ENCODE data around the gene SART3. TPM values are rescaled to one million over a fixed set of nuclear protein-coding genes. Genes with fewer than 3 reads are reported as not detected.

The SART3 gene
- total and polyA plus RNA-seq, 10 of the 15 experiments (the other 5 are each of a cell fraction or from before 2014, with no cell fraction given): 8.8 to 179 (median 54.9) TPM

GRCh38 chr12:108507971-108508642, 52.9 kb downstream of the SART3 start:
- Histone ChIP-seq H4K20me1 (ENCODE audit: control insufficient read depth, insufficient read depth) (no peaks in the 10 kb centered on the region), H3K27me3 (replicated peaks in 1 of 2; ENCODE audit: control insufficient read depth in 2 of 2, insufficient read depth in 2 of 2, low read length in 1 of 2) (no peaks in the 10 kb centered on the region), H3K4me1 (ENCODE audit: control insufficient read depth, insufficient read depth, low read length) (peaks cover 20% of the 10 kb centered on the region), H3K4me3 (no peak overlapping the region), H3K79me2 (ENCODE audit: control insufficient read depth, insufficient read depth, low read length) (no peaks in the 10 kb centered on the region), H3K9ac (ENCODE audit: control insufficient read depth, insufficient read depth, low read length) (no peak overlapping the region), H2AFZ (ENCODE audit: control insufficient read depth, low read depth, low read length) (no peak overlapping the region), H3K36me3 (ENCODE audit: control insufficient read depth in 2 of 2, insufficient read depth in 2 of 2, low read length in 1 of 2) (no peaks in the 10 kb centered on the region), H3K4me2 (ENCODE audit: control insufficient read depth, insufficient read depth) (no peak overlapping the region), H3K9me3 (replicated peaks; ENCODE audit: control insufficient read depth, insufficient read depth, low read length) (peaks cover 7% of the 10 kb centered on the region), H3K27ac (ENCODE audit: control insufficient read depth, insufficient read depth) (no peak overlapping the region)
- POLR2A ChIA-PET: interaction anchor here (0.6 to 0.7 kb wide), 2 partner anchors 16 to 505 kb away, joined by 3 to 4 read pairs; no protein-coding TSS in a partner anchor
- no peak for FAIRE-seq
- RAD21 ChIA-PET (ENCODE audit: unreplicated experiment): no interaction called here
- no peak for DNase-seq (ENCODE audit: low read depth, low spot score)
- SMC1A ChIA-PET (ENCODE audit: uncharacterized antibody, unreplicated experiment): interaction anchor here (1.0 kb wide), 1 partner anchor 518 kb away, joined by 4 read pairs; no protein-coding TSS in a partner anchor
- no peak for TF ChIP-seq ESRRA (IDR thresholded peaks at IDR 0.05; ENCODE audit: low read length)
- TF ChIP-seq SREBF2 (IDR thresholded peaks at IDR 0.05; ENCODE audit: low read length): no peak
- TF ChIP-seq PAX5 (IDR thresholded peaks at IDR 0.05; ENCODE audit: borderline replicate concordance, low read depth, low read length): no peak
- TF ChIP-seq ZBTB11 (CRISPR knock-in tag; IDR thresholded peaks at IDR 0.05): no peak
- TF ChIP-seq MLLT1 (IDR thresholded peaks at IDR 0.05): no peak
- TF ChIP-seq IRF3 (IDR thresholded peaks at IDR 0.05): no peak
- no peak for TF ChIP-seq TCF12 (IDR thresholded peaks at IDR 0.05; ENCODE audit: low read depth, low read length)
- TF ChIP-seq SPI1 (IDR thresholded peaks at IDR 0.05; ENCODE audit: borderline replicate concordance, insufficient read depth, low read depth, low read length): no peak
- TF ChIP-seq BCL11A (IDR thresholded peaks at IDR 0.05; ENCODE audit: low read depth, low read length): no peak
- no peak for TF ChIP-seq RCOR1 (conservative IDR thresholded peaks at IDR 0.05; ENCODE audit: low read depth, low read length)
- no peak for TF ChIP-seq NRF1 (conservative IDR thresholded peaks at IDR 0.05; ENCODE audit: low read depth, low read length)
- TF ChIP-seq MYC (IDR thresholded peaks at IDR 0.05; ENCODE audit: insufficient read depth, insufficient read length, insufficient replicate concordance, low read length, severe bottlenecking): no peak
- TF ChIP-seq GABPA (IDR thresholded peaks at IDR 0.05; ENCODE audit: low read depth): no peak
- in situ Hi-C loops (cut with MboI) (loop anchor here (25.0 kb wide), 1 partner anchor 821 kb away; the partner anchor contains the start of gene PWP1), intact Hi-C loops (cut with micrococcal nuclease; ENCODE audit: unreplicated experiment) (no loop called here)
- CTCF ChIA-PET: interaction anchor here (0.7 to 1.7 kb wide), 4 partner anchors 12 to 296 kb away, joined by 3 to 6 read pairs (median 3); no protein-coding TSS in a partner anchor
- 23% methylated on average over 3 of the region's 3 CpGs for WGBS (ENCODE audit: insufficient coverage, insufficient replicate concordance, low lambda C conversion rate, missing lambda C conversion rate)
- peak; percentile 32 for ATAC-seq
- no TSS peak for BruUV-seq (replicated peaks)

Measured in GM12878 (cell line).